ENCODE results near the gene MLPH.

Gene MLPH

GRCh38 chr2:237597196-237598145 is 110.4 kb downstream of the MLPH start:
- Histone ChIP-seq H2BK120ac (ENCODE audit: insufficient read depth, low read length, poor library complexity) (no peak overlapping the region), H2BK5ac (ENCODE audit: low read depth, low read length, poor library complexity) (no peak overlapping the region), H3K4me1 (ENCODE audit: control insufficient read depth in 1 of 2, insufficient read depth in 2 of 2, low read length in 2 of 2) (peaks cover 31 to 38% of the 10 kb centered on the region in 2 experiments), H4K91ac (ENCODE audit: low read depth, low read length) (no peak overlapping the region), H3K9me3 (ENCODE audit: insufficient read depth, low read depth, low read length) (no peaks in the 10 kb centered on the region), H3K4ac (ENCODE audit: low read depth, low read length) (no peak overlapping the region), H3K36me3 (ENCODE audit: control insufficient read depth in 1 of 2, insufficient read depth in 2 of 2, low read length in 2 of 2) (no peaks in the 10 kb centered on the region), H3K14ac (ENCODE audit: low read length) (no peak overlapping the region), H3K23ac (ENCODE audit: low read length) (no peak overlapping the region), H3K27me3 (ENCODE audit: insufficient read depth, low read length) (no peaks in the 10 kb centered on the region), H2BK12ac (ENCODE audit: low read length) (peak overlapping the region; percentile 52), H4K8ac (ENCODE audit: low read depth, low read length) (no peak overlapping the region), H2AK5ac (ENCODE audit: low read length) (peak overlapping the region; percentile 32), H3K79me2 (ENCODE audit: control insufficient read depth, insufficient read depth, low read length, poor library complexity) (no peaks in the 10 kb centered on the region), H3K27ac (ENCODE audit: low read depth, low read length) (no peak overlapping the region), H3K4me2 (ENCODE audit: low read length) (no peak overlapping the region), H3K4me3 (ENCODE audit: low read depth, low read length) (no peak overlapping the region), H3K18ac (ENCODE audit: low read length) (no peak overlapping the region), H3K9ac (ENCODE audit: low read length) (no peak overlapping the region), H2AFZ (ENCODE audit: insufficient read depth, low read length, poor library complexity) (no peak overlapping the region), H4K12ac (ENCODE audit: low read depth, low read length) (no peak overlapping the region), H3K79me1 (ENCODE audit: low read length) (peaks cover 9% of the 10 kb centered on the region)
- WGBS (ENCODE audit: extremely low coverage, insufficient coverage, insufficient read length), result no CpG with 5 or more reads among the region's 29 CpGs
- DNase-seq, result no peak

- Histone ChIP-seq H3K4me2 (ENCODE audit: low read length) (no peak overlapping the region), H2AK5ac (ENCODE audit: low read length) (no peak overlapping the region), H3K27me3 (ENCODE audit: insufficient read depth, low read length) (no peaks in the 10 kb centered on the region), H3K4me1 (ENCODE audit: control insufficient read depth in 1 of 2, insufficient read depth in 2 of 2, low read length in 2 of 2) (peaks cover 35 to 37% of the 10 kb centered on the region in 2 experiments), H4K12ac (ENCODE audit: low read depth, low read length) (no peak overlapping the region), H3K14ac (ENCODE audit: low read length) (no peak overlapping the region), H2BK5ac (ENCODE audit: low read depth, low read length, poor library complexity) (no peak overlapping the region), H3K27ac (ENCODE audit: low read depth, low read length) (no peak overlapping the region), H4K91ac (ENCODE audit: low read depth, low read length) (no peak overlapping the region), H2AFZ (ENCODE audit: insufficient read depth, low read length, poor library complexity) (no peak overlapping the region), H3K18ac (ENCODE audit: low read length) (no peak overlapping the region), H3K23ac (ENCODE audit: low read length) (no peak overlapping the region), H2BK120ac (ENCODE audit: insufficient read depth, low read length, poor library complexity) (no peak overlapping the region), H3K4me3 (ENCODE audit: low read depth, low read length) (no peak overlapping the region), H3K9ac (ENCODE audit: low read length) (no peak overlapping the region), H3K9me3 (ENCODE audit: insufficient read depth, low read depth, low read length) (no peaks in the 10 kb centered on the region), H3K36me3 (ENCODE audit: control insufficient read depth in 1 of 2, insufficient read depth in 2 of 2, low read length in 2 of 2) (no peaks in the 10 kb centered on the region), H3K4ac (ENCODE audit: low read depth, low read length) (no peak overlapping the region), H4K8ac (ENCODE audit: low read depth, low read length) (no peak overlapping the region), H3K79me2 (ENCODE audit: control insufficient read depth, insufficient read depth, low read length, poor library complexity) (no peaks in the 10 kb centered on the region), H2BK12ac (ENCODE audit: low read length) (no peak overlapping the region), H3K79me1 (ENCODE audit: low read length) (peaks cover 9% of the 10 kb centered on the region)
- DNase-seq, result peak in 1 of 2 donors; percentile 33
- no CpG with 5 or more reads among the region's 14 CpGs for WGBS (ENCODE audit: extremely low coverage, insufficient coverage, insufficient read length)
Observed at GRCh38 chr2:237598468-237599208, 111.6 kb downstream of the MLPH start.

- Histone ChIP-seq H3K36me3 (ENCODE audit: control insufficient read depth in 1 of 2, insufficient read depth in 2 of 2, low read length in 2 of 2) (no peaks in the 10 kb centered on the region), H3K4me2 (ENCODE audit: low read length) (no peak overlapping the region), H3K4ac (ENCODE audit: low read depth, low read length) (no peak overlapping the region), H3K9ac (ENCODE audit: low read length) (no peak overlapping the region), H3K18ac (ENCODE audit: low read length) (no peak overlapping the region), H3K27me3 (ENCODE audit: insufficient read depth, low read length) (no peaks in the 10 kb centered on the region), H3K4me3 (ENCODE audit: low read depth, low read length) (no peak overlapping the region), H3K79me1 (ENCODE audit: low read length) (peaks cover 9% of the 10 kb centered on the region), H3K9me3 (ENCODE audit: insufficient read depth, low read depth, low read length) (no peaks in the 10 kb centered on the region), H3K23ac (ENCODE audit: low read length) (no peak overlapping the region), H2BK120ac (ENCODE audit: insufficient read depth, low read length, poor library complexity) (no peak overlapping the region), H3K79me2 (ENCODE audit: control insufficient read depth, insufficient read depth, low read length, poor library complexity) (no peaks in the 10 kb centered on the region), H3K14ac (ENCODE audit: low read length) (no peak overlapping the region), H3K4me1 (ENCODE audit: control insufficient read depth in 1 of 2, insufficient read depth in 2 of 2, low read length in 2 of 2) (peaks cover 26 to 32% of the 10 kb centered on the region in 2 experiments), H2BK5ac (ENCODE audit: low read depth, low read length, poor library complexity) (no peak overlapping the region), H4K12ac (ENCODE audit: low read depth, low read length) (no peak overlapping the region), H2AFZ (ENCODE audit: insufficient read depth, low read length, poor library complexity) (no peak overlapping the region), H2BK12ac (ENCODE audit: low read length) (no peak overlapping the region), H4K8ac (ENCODE audit: low read depth, low read length) (no peak overlapping the region), H2AK5ac (ENCODE audit: low read length) (no peak overlapping the region), H4K91ac (ENCODE audit: low read depth, low read length) (peak overlapping the region; percentile 20), H3K27ac (ENCODE audit: low read depth, low read length) (no peak overlapping the region)
- no peak for DNase-seq
- no CpG with 5 or more reads among the region's 9 CpGs for WGBS (ENCODE audit: extremely low coverage, insufficient coverage, insufficient read length)
Observed at GRCh38 chr2:237599465-237600110, 112.5 kb downstream of the MLPH start.

- Histone ChIP-seq H2BK12ac (ENCODE audit: low read length) (peak overlapping the region; percentile 47), H3K4me3 (ENCODE audit: low read depth, low read length) (no peak overlapping the region), H3K79me1 (ENCODE audit: low read length) (peaks cover 5% of the 10 kb centered on the region), H4K12ac (ENCODE audit: low read depth, low read length) (no peak overlapping the region), H2BK5ac (ENCODE audit: low read depth, low read length, poor library complexity) (no peak overlapping the region), H3K36me3 (ENCODE audit: control insufficient read depth in 1 of 2, insufficient read depth in 2 of 2, low read length in 2 of 2) (no peaks in the 10 kb centered on the region), H3K14ac (ENCODE audit: low read length) (no peak overlapping the region), H3K4ac (ENCODE audit: low read depth, low read length) (no peak overlapping the region), H3K79me2 (ENCODE audit: control insufficient read depth, insufficient read depth, low read length, poor library complexity) (no peaks in the 10 kb centered on the region), H3K9ac (ENCODE audit: low read length) (no peak overlapping the region), H3K4me2 (ENCODE audit: low read length) (no peak overlapping the region), H4K8ac (ENCODE audit: low read depth, low read length) (no peak overlapping the region), H4K91ac (ENCODE audit: low read depth, low read length) (no peak overlapping the region), H3K23ac (ENCODE audit: low read length) (no peak overlapping the region), H3K18ac (ENCODE audit: low read length) (no peak overlapping the region), H3K4me1 (ENCODE audit: control insufficient read depth in 1 of 2, insufficient read depth in 2 of 2, low read length in 2 of 2) (peaks cover 18 to 27% of the 10 kb centered on the region in 2 experiments), H3K9me3 (ENCODE audit: insufficient read depth, low read depth, low read length) (no peaks in the 10 kb centered on the region), H3K27ac (ENCODE audit: low read depth, low read length) (no peak overlapping the region), H3K27me3 (ENCODE audit: insufficient read depth, low read length) (no peaks in the 10 kb centered on the region), H2AK5ac (ENCODE audit: low read length) (no peak overlapping the region), H2AFZ (ENCODE audit: insufficient read depth, low read length, poor library complexity) (no peak overlapping the region), H2BK120ac (ENCODE audit: insufficient read depth, low read length, poor library complexity) (no peak overlapping the region)
- DNase-seq, result no peak
- WGBS (ENCODE audit: extremely low coverage, insufficient coverage, insufficient read length), result no CpG with 5 or more reads among the region's 16 CpGs
Observed at GRCh38 chr2:237600205-237600846, 113.3 kb downstream of the MLPH start.
